GM19452 (cell line): ENCODE measurements around the gene GRB2.
"Not testable (repeated sequence)": the region's sequence is repeated elsewhere in the genome, so short reads cannot be mapped to it uniquely, and the experiment has no call there.

ENCODE experiments used
- ATAC-seq: cut with Tn5 transposase; IDR thresholded peaks from one replicate; pipeline ENCODE4 v1.9.1; 2021; ENCODE audit not compliant: unreplicated experiment

GRB2 gene

GRCh38 chr17:75288770-75289114, 116.7 kb downstream of the GRB2 start:
- ATAC-seq, result peak; percentile 1

GRCh38 chr17:75288359-75288758, 117.1 kb downstream of the GRB2 start:
- no peak for ATAC-seq

- ATAC-seq, result no peak
Measured at GRCh38 chr17:75287221-75287620, 118.3 kb downstream of the GRB2 start.

DNA sequence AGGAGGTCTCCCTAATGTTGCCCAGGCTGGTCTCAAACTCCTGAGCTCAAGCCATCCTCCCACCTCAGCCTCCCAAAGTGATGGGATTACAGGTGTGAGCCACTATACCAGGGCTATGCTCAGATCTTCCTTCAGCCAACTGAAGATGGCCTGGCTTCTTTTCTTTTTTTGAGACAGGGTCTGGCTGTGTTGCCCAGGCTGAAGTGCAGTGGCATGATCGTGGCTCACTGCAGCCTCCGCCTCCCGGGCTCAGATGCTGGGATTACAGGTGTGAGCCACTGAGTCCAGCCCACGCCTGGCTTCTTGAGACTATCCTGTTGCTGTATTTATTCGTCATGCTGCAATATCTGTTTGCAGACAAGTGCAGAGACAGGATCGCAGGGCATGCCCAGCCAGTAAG, 120.4 kb downstream of the GRB2 start:
- no peak for ATAC-seq

GRCh38 chr17:75280189-75280588, 125.3 kb downstream of the GRB2 start:
- ATAC-seq, result not testable (repeated sequence)

DNA sequence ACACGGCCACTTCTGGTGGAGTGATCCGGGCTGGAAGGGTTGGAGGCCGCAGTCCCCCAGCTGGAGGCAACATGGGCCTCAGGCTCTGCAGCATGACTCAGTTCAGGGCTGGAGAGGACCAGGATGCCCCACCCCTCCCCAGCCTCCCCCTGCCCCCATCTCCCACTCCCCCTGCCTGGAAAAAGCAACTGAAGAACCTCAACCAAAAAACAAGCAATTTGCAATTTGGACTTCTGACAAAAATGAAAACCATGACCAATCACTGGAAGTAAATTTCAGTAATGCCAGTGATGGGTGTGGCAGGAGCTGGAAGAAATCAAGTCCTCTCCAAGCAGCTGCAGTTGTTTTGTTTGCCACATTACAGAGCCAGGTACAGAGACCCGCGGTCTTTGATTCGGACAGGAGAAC, 127.8 kb downstream of the GRB2 start:
- ATAC-seq, result no peak

GRCh38 chr17:75273977-75274708, 131.3 kb downstream of the GRB2 start:
- no peak for ATAC-seq

- ATAC-seq, result no peak
Measured at GRCh38 chr17:75272848-75273184, 132.7 kb downstream of the GRB2 start.

- ATAC-seq, result no peak
Measured at GRCh38 chr17:75271955-75272847, 133.3 kb downstream of the GRB2 start.

- ATAC-seq, result peak; percentile 73
Measured at GRCh38 chr17:75271233-75271954, 134.1 kb downstream of the GRB2 start.

DNA sequence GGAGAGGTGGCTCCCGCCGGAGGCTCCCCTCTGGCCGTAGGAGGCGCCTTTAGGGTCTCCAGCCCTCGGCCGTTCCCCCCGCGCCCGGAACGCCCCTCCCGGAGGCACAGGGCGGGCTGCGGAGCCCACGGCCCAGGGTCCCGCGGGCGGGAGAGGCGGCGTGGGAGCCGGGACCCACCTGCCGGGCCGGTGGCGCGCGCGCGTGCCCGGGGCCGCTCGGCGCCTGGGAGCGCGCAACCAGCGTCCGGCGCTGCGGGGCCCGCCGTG, 134.6 kb downstream of the GRB2 start, which contains the start of gene MIF4GD:
MIF4GD (minus strand) TSS at position 266 of the 267 bp plus-strand sequence. CDS start 1,036 bp downstream, outside the sequence.
- peak; percentile 11 for ATAC-seq

DNA sequence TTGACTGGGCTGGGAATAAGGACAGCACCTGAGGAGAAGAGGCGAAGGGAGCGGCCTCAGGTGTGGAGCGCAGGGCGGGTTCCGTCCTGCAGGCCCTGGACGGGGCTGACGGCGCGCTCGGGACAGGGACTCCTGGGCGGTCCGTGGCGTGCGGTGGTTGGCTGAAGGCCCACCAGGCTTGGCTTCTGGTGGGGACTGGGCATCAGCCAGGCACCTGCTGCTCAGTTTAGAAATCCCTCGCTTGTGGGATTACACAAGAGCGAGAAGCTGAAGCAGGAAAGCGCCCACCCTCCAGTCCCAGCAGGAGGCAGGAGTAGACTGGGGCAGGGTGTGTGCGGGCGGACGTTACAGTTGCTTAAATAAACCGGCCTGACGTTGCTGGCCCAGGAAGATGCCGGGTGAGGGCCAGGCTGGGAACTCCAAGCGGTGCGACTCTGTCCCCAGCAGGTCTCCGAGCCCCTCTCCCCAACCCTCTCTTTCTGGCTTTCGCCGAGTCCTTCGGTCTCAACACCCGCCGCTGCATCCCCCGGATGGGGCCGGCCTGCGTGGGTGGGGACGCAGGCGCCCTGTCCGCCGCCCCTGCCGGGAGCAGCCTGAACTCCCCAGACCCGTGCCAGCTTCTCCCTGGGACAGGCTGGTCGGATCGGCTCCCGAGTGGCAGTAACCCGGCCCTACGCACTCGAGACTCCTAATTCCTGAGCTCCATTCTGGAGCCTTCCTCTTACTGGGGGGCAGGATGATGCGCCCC, 135.1 kb downstream of the GRB2 start:
- ATAC-seq, result peak; percentile 30

DNA sequence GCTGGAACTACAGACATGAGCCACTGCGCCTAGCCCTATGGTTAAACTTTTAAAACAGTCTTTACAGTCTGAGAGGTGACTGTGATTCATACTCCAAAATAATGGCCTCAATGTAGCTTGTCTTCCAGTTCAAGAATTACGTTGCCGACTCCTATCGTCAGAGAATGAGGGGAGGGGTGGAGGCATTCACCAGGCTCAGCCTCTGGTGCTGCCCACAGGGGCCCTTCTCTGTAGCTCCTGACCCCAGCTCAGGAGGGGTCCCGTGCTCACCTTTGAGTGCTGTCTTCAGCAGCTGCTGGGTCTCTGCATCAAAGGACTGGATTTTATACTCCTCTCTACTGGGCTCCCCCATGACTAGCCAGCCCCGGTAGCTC, 135.6 kb downstream of the GRB2 start:
- no peak for ATAC-seq
